Small intestine (tissue), 7 donors: ENCODE results near the gene PCBD2. TPM values are rescaled to one million over a fixed set of nuclear protein-coding genes. Genes with fewer than 3 reads are reported as not detected.
"Not testable (repeated sequence)": the region's sequence is repeated elsewhere in the genome, so short reads cannot be mapped to it uniquely, and the experiment has no call there.

ENCODE experiments used
- DNase-seq, 2 donors: peaks; one replicate each; pipeline versions ENCODE4 v3.0.0 to v3.0.0-alpha.2; 2013
- FAIRE-seq: peaks from 2 replicates; lab custom pipeline; 2012; peaks lifted over from hg19 to GRCh38; lab: Jason Lieb, UNC
- H3K27ac ChIP-seq, 3 donors: one replicate each; pipeline ENCODE4 v1.5.1; 2013; ENCODE audit warnings: low read length in 2 of 3, mild to moderate bottlenecking in 2 of 3, control low read depth in 1 of 3, inconsistent platforms in 1 of 3, low read depth in 1 of 3, moderate library complexity in 1 of 3
- H3K27me3 ChIP-seq, 3 donors: one replicate each; pipeline ENCODE4 v1.6.1; 2013; ENCODE audit warnings: low read length in 3 of 3, inconsistent platforms in 1 of 3; ENCODE audit not compliant: control insufficient read depth in 3 of 3, insufficient read depth in 3 of 3
- H3K36me3 ChIP-seq, 3 donors: one replicate each; pipeline ENCODE4 v1.6.1; 2013; ENCODE audit warnings: low read length in 3 of 3, inconsistent platforms in 1 of 3, low read depth in 1 of 3, mild to moderate bottlenecking in 1 of 3, moderate library complexity in 1 of 3; ENCODE audit not compliant: control insufficient read depth in 3 of 3, insufficient read depth in 2 of 3
- H3K4me1 ChIP-seq, 3 donors: one replicate each; pipeline ENCODE4 v1.6.1; 2013; ENCODE audit warnings: low read length in 2 of 3, inconsistent platforms in 1 of 3, low read depth in 1 of 3, mild to moderate bottlenecking in 1 of 3, moderate library complexity in 1 of 3; ENCODE audit not compliant: control insufficient read depth in 3 of 3, insufficient read depth in 2 of 3
- H3K4me3 ChIP-seq, 3 donors: one replicate each; pipeline ENCODE4 v1.5.1; 2013; ENCODE audit warnings: low read length in 3 of 3, control low read depth in 1 of 3, inconsistent platforms in 1 of 3, low read depth in 1 of 3, mild to moderate bottlenecking in 1 of 3, moderate library complexity in 1 of 3
- H3K9me3 ChIP-seq, 2 donors: one replicate each; pipeline ENCODE4 v1.6.1; 2013; ENCODE audit warnings: low read depth in 1 of 2, low read length in 1 of 2; ENCODE audit not compliant: control insufficient read depth in 2 of 2, insufficient read depth in 1 of 2
- WGBS, 3 donors: extraction: QIAGEN DNeasy Blood & Tissue Kit; methylation state at CpG; one replicate each; pipeline ENCODE4 v1.1.7; 2013; 5-methylcytosine and 5-hydroxymethylcytosine counted together
- polyA plus RNA-seq, 4 donors: library from polyadenylated mRNA; stranded (reverse) in 3 of 4; unstranded in 1 of 4; fragments of 200-250 nt in 3 of 4; fragments of 120-200 nt in 1 of 4; gene quantifications; one replicate each; pipeline versions ENCODE4 v1.2.1 to v1.2.3, GENCODE V29; 2013
- donor health status: healthy with polysubstance abuse.
- donor health status: control.
- donor health status: control.
- donor health status: Bipolar disorder and iron deficiency.
- donor health status: healthy.

The PCBD2 gene
- polyA plus RNA-seq, 4 donors: 5.9 to 19.2 (median 12.4) TPM

GRCh38 chr5:134892282-134892681 lies 12.6 kb upstream of the PCBD2 start:
- H3K27me3 ChIP-seq: no peaks in the 10 kb centered on the region
- 87 to 94% (median 93%) methylated on average over 3 of the region's 3 CpGs for WGBS, 3 donors
- H3K4me1 ChIP-seq: no peaks in the 10 kb centered on the region
- H3K9me3 ChIP-seq: peaks cover 0 to 4% of the 10 kb centered on the region in 2 donors
- H3K36me3 ChIP-seq: peaks cover 4 to 33% (median 8%) of the 10 kb centered on the region in 3 donors
- H3K27ac ChIP-seq: no peak overlapping the region
- no peak for FAIRE-seq
- DNase-seq: no peak
- no peak overlapping the region for H3K4me3 ChIP-seq

- WGBS, 3 donors: 93 to 100% (median 100%) methylated on average over 2 of the region's 2 CpGs
- no peaks in the 10 kb centered on the region for H3K27me3 ChIP-seq
- no peaks in the 10 kb centered on the region for H3K4me1 ChIP-seq
- no peak overlapping the region for H3K4me3 ChIP-seq
- no peak for FAIRE-seq
- H3K9me3 ChIP-seq: peaks cover 0 to 4% of the 10 kb centered on the region in 2 donors
- no peak overlapping the region for H3K27ac ChIP-seq
- peaks cover 4 to 35% (median 8%) of the 10 kb centered on the region in 3 donors for H3K36me3 ChIP-seq
- no peak for DNase-seq
These were observed 12.0 kb upstream of the PCBD2 start for GRCh38 chr5:134892926-134893325.

- Histone ChIP-seq H3K4me3 (no peak overlapping the region), H3K27ac (no peak overlapping the region), H3K27me3 (no peaks in the 10 kb centered on the region), H3K9me3 (peaks cover 0 to 4% of the 10 kb centered on the region in 2 donors), H3K4me1 (no peaks in the 10 kb centered on the region), H3K36me3 (peaks cover 4 to 30% (median 8%) of the 10 kb centered on the region in 3 donors)
- WGBS, 3 donors: 95 to 97% (median 96%) methylated on average over 7 of the region's 7 CpGs
- no peak for DNase-seq
- no peak for FAIRE-seq
These were observed 11.0 kb upstream of the PCBD2 start for GRCh38 chr5:134893748-134894505.

- DNase-seq (no peak), FAIRE-seq (no peak)
- H3K27ac ChIP-seq: peak overlapping the region in 1 of 3 donors; percentile 17
- peaks cover 0 to 4% (median 0%) of the 10 kb centered on the region in 3 donors for H3K4me1 ChIP-seq
- peaks cover 0 to 16% (median 2%) of the 10 kb centered on the region in 3 donors for H3K36me3 ChIP-seq
- no peaks in the 10 kb centered on the region for H3K9me3 ChIP-seq
- WGBS, 3 donors: 76 to 87% (median 84%) methylated on average over 10 of the region's 10 CpGs
- no peak overlapping the region for H3K4me3 ChIP-seq
- H3K27me3 ChIP-seq: no peaks in the 10 kb centered on the region
These were observed 2.7 kb upstream of the PCBD2 start for GRCh38 chr5:134902071-134902801.

- no peak for FAIRE-seq
- WGBS, 3 donors: 0% methylated on average over 45 to 54 of the region's 54 CpGs
- peaks cover 0 to 4% (median 0%) of the 10 kb centered on the region in 3 donors for H3K4me1 ChIP-seq
These were observed 490 bp downstream of the PCBD2 start for GRCh38 chr5:134905246-134905996.

GRCh38 chr5:134906811-134907210 lies 1.9 kb downstream of the PCBD2 start:
- H3K27me3 ChIP-seq: no peaks in the 10 kb centered on the region
- 39 to 89% (median 55%) methylated on average over 1 of the region's 1 CpG for WGBS, 3 donors
- peaks cover 0 to 19% (median 7%) of the 10 kb centered on the region in 3 donors for H3K36me3 ChIP-seq
- H3K4me3 ChIP-seq: peak overlapping the region in 1 of 3 donors; percentile 27
- H3K27ac ChIP-seq: peak overlapping the region in 2 of 3 donors; percentile 14 to 73
- FAIRE-seq (no peak), DNase-seq (no peak)
- H3K9me3 ChIP-seq: no peaks in the 10 kb centered on the region
- H3K4me1 ChIP-seq: peaks cover 0 to 4% (median 0%) of the 10 kb centered on the region in 3 donors

More at GRCh38 chr5:134905246-134905996, 490 bp downstream of the PCBD2 start:
- H3K36me3 ChIP-seq: peaks cover 0 to 15% (median 0%) of the 10 kb centered on the region in 3 donors
- peak overlapping the region; percentile 92 to 100 (median 96) for H3K27ac ChIP-seq
- no peaks in the 10 kb centered on the region for H3K9me3 ChIP-seq
- no peaks in the 10 kb centered on the region for H3K27me3 ChIP-seq
- peak overlapping the region; percentile 69 to 80 (median 75) for H3K4me3 ChIP-seq
- DNase-seq: peak; percentile 72 to 86

GRCh38 chr5:134910752-134911151 lies 5.8 kb downstream of the PCBD2 start:
- not testable (repeated sequence) for H3K4me1 ChIP-seq, H3K4me3 ChIP-seq, FAIRE-seq, H3K27ac ChIP-seq, H3K9me3 ChIP-seq, H3K27me3 ChIP-seq, DNase-seq
- WGBS, 3 donors: 91 to 97% (median 94%) methylated on average over 2 of the region's 2 CpGs
- peaks cover 0 to 42% (median 16%) of the 10 kb centered on the region in 3 donors for H3K36me3 ChIP-seq
